Measurements from ENCODE around the gene SPATA4. TPM values are rescaled to one million over a fixed set of nuclear protein-coding genes. Genes with fewer than 3 reads are reported as not detected.

SPATA4 gene
- total RNA-seq, 1 experiment from 2014 or later: not detected

- TF ChIP-seq, protein P1, sequence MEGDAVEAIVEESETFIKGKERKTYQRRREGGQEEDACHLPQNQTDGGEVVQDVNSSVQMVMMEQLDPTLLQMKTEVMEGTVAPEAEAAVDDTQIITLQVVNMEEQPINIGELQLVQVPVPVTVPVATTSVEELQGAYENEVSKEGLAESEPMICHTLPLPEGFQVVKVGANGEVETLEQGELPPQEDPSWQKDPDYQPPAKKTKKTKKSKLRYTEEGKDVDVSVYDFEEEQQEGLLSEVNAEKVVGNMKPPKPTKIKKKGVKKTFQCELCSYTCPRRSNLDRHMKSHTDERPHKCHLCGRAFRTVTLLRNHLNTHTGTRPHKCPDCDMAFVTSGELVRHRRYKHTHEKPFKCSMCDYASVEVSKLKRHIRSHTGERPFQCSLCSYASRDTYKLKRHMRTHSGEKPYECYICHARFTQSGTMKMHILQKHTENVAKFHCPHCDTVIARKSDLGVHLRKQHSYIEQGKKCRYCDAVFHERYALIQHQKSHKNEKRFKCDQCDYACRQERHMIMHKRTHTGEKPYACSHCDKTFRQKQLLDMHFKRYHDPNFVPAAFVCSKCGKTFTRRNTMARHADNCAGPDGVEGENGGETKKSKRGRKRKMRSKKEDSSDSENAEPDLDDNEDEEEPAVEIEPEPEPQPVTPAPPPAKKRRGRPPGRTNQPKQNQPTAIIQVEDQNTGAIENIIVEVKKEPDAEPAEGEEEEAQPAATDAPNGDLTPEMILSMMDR (conservative IDR thresholded peaks at IDR 0.05): no peak
- no peak overlapping the region for H2BK12ac ChIP-seq (ENCODE audit: insufficient read length, low read depth, low read length)
Measured at GRCh38 chr4:176207839-176208238, 12.5 kb upstream of the SPATA4 start.

More at GRCh38 chr4:176207839-176208238, 12.5 kb upstream of the SPATA4 start:
- Histone ChIP-seq H3K4me2 (ENCODE audit: insufficient read depth, insufficient read length, low read length) (no peak overlapping the region), H3K27ac (ENCODE audit: insufficient read length, low read depth, low read length) (no peak overlapping the region), H3K23ac (ENCODE audit: insufficient read length, low read depth, low read length) (no peak overlapping the region), H2BK20ac (ENCODE audit: low read depth, low read length, poor library complexity, severe bottlenecking) (no peak overlapping the region), H2AFZ (ENCODE audit: low read length) (no peak overlapping the region), H2BK5ac (ENCODE audit: insufficient read length, low read length) (no peak overlapping the region), H4K8ac (replicated peaks; ENCODE audit: insufficient read length, low read depth, low read length) (no peak overlapping the region), H3K9me3 (ENCODE audit: control insufficient read depth, low read depth, low read length) (no peaks in the 10 kb centered on the region), H4K20me1 (ENCODE audit: control insufficient read depth, insufficient read depth, insufficient read length) (no peaks in the 10 kb centered on the region), H3T11ph (ENCODE audit: low read length) (no peak overlapping the region), H3K14ac (ENCODE audit: insufficient read depth, low read length) (no peak overlapping the region), H2BK120ac (ENCODE audit: low read depth, low read length, poor library complexity, severe bottlenecking) (no peak overlapping the region), H4K5ac (ENCODE audit: insufficient read length, low read depth, low read length) (no peak overlapping the region), H3K79me2 (ENCODE audit: insufficient read depth, low read length) (no peaks in the 10 kb centered on the region), H3K9ac (ENCODE audit: extremely low read depth, insufficient read length, low read length) (no peak overlapping the region), H3K4ac (ENCODE audit: low read depth, low read length) (no peak overlapping the region), H3K23me2 (ENCODE audit: insufficient read length, low read depth, low read length, poor library complexity, severe bottlenecking) (no peaks in the 10 kb centered on the region), H2AK5ac (ENCODE audit: insufficient read length, low read length) (no peak overlapping the region), H3K79me1 (ENCODE audit: insufficient read depth, low read depth, low read length, poor library complexity, severe bottlenecking) (no peaks in the 10 kb centered on the region), H3K27me3 (ENCODE audit: insufficient read depth, low read length) (no peaks in the 10 kb centered on the region), H3K56ac (ENCODE audit: insufficient read length, low read depth, low read length) (no peak overlapping the region), H4K91ac (ENCODE audit: insufficient read length, low read depth, low read length) (no peak overlapping the region), H3K4me1 (ENCODE audit: insufficient read depth, low read length) (no peaks in the 10 kb centered on the region), H3K18ac (ENCODE audit: insufficient read length, low read depth, low read length) (no peak overlapping the region), H2BK15ac (ENCODE audit: low read depth, low read length) (no peak overlapping the region)
- H3K27me3 Mint-ChIP-seq (ENCODE audit: low read depth): no peaks in the 10 kb centered on the region
- DNase-seq: no peak
- H3K36me3 Mint-ChIP-seq (ENCODE audit: insufficient read depth in 1 of 3, low read depth in 3 of 3): peaks cover 0 to 5% (median 0%) of the 10 kb centered on the region in 3 experiments; a peak in 2 of 7 replicates
- H3K4me1 Mint-ChIP-seq: peaks cover 18 to 20% of the 10 kb centered on the region in 2 experiments
- H3K27ac Mint-ChIP-seq: no peak overlapping the region
- H3K4me3 Mint-ChIP-seq: no peak overlapping the region
- WGBS (ENCODE audit: extremely low coverage, insufficient read length, low lambda C conversion rate): no CpG with 5 or more reads among the region's 5 CpGs
- peaks cover 0 to 7% of the 10 kb centered on the region in 2 experiments; a peak in 3 of 5 replicates for H3K9me3 Mint-ChIP-seq

Measured in H9 (cell line).